Activated CD4-positive, alpha-beta T cell treated with anti-CD3 and anti-CD28 coated beads for 48 hours (primary cell): ENCODE data around the gene OTULINL.

Source experiments
- DNase-seq: peaks from one replicate; pipeline ENCODE4 v3.0.0-alpha.2; 2020

The OTULINL gene

DNA sequence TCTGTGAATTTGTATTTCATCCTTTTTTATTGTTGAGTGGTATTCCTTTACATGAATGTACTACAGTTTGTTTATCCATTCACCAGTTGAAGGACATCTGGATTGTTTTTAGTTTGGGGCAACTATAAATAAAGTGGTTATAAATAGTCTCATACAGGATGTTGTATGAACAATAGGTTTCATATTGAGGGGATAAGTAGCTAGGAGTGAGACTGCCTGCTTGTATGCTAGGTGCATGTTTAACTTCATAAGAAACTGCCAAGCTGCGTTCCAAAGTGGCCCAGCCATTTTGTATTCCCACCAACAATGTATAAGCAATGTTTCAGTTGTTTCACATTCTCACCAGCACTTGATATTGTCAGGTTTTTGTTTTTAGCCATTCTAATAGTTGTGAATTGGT, 21.5 kb downstream of the OTULINL start:
- no peak for DNase-seq

DNA sequence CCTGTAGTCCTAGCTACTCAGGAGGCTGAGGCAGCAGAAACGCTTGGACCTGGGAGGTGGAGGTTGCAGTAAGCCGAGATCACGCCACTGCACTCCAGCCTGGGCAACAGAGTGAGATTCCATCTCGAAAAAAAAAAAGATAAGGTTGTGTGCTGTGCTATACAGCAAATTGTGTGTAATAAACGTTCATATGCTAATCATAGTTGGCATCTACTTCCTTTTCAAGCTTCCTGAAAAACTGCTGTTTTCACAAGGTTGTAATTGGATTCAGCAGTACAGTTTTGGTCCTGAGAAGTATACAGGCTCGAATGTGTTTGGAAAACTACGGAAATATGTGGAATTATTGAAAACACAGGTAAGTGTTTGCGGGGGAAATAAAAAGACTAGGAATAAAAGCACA, 25.5 kb downstream of the OTULINL start:
- no peak for DNase-seq

DNA sequence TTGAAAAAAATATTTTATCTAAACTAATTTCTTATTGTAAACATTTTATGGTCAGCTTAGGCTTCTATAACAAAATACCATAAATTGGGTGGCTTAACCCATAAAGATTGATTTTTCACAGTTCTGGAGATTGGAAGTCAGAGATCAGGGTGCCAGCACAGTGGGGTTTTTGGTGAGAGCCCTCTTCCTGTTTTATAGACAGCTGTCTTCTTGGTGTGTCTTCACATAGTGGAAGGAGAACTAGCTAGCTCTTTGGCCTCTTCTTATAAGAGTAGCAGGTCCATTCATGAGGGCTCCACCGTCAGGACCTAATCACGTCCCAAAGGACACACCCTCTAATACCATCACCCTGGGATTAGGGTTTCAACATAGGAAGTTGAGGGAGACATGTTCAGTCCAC, 26.6 kb downstream of the OTULINL start:
- no peak for DNase-seq

DNA sequence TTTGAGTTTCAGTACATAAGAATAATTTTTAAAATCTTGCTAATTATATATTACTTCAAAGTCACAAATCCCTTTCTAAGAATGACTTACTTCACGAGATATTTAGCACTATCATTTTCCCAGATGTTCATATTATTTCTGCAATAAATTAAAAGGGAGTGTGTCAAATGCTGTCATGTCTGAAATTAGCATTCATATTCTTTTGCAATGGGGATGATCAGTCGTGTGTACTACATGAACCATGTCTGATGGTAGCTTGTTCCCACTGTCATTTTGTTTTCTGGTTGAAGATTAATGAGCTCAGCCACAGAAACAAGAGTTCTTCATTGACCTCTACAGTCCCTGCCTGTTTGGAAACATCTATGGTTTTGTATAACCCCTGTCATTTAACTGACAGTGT, 30.1 kb downstream of the OTULINL start:
- no peak for DNase-seq

DNA sequence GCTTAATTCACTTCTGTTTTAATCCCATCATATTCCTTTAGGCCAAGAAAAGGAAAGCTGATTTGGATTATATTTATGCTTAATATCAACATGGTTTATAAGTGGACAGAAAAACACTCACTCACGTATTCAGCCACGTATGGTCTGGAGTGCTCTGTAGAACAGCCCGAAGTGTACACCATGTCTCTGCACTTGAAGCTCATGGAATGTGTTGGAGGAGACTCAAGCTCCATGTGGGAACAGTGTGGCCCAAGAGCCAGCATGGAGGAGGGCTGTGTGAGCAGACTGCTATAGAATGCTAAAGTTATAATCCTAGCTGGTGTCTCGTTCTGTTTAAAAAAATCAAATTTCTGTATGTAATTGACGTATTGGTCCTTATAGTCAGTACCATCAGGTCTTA, 32.9 kb downstream of the OTULINL start:
- no peak for DNase-seq

DNA sequence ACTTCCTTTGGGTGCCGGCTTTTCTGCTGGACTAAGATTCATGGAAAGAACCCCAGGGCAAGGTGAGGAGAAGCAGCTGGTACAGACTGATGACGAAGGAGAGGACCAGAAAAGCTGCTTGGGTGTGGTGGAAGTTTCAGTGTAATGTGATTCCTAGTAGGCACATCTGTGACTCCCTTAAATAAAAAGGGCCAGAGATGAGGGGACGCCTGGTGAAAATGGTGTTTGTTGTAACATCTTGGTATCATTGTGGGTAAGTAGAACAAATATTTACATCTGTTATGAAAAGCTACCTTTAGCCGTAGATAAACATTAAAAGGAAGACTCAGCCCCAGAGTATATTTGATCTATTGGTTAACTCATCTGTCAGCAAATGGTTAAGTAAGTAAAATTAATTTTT, 33.8 kb downstream of the OTULINL start:
- DNase-seq = no peak

DNA sequence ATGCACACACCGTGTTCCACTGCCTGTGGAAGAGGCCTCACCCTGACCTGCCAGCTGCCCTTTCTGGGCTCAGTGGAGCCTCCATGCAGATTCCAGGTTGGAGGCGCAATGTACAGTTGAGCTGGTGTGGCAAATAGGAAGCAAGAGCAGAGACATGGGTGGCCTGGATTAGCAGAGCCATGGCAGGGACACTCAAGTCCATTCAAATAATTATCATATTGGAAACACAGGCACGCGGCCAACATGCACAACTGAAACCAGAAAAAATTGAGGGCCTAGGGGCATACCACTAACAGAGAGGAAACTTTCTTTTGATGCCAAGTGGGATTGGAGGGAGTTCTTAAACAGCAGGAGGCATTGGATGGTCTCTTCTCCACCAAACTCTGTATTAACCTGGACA, 35.8 kb downstream of the OTULINL start:
- no peak for DNase-seq

DNA sequence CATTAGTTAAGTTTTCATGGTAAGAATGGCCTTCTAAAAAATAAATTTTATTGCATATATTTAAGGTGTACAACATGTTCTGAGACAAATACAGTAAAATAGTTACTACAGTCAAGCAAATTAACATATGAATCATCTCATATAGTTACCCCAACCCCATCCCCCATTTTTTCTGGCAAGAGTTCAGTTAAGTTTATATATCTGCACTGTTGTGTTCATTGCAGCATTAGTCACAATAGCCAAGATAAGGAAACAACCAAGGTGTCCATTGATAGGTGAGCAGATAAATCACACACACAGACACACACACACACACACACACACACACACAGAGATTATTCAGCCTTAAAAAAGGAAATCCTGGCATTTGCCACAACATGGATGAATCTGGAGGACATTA, 45.7 kb downstream of the OTULINL start:
- no peak for DNase-seq

DNA sequence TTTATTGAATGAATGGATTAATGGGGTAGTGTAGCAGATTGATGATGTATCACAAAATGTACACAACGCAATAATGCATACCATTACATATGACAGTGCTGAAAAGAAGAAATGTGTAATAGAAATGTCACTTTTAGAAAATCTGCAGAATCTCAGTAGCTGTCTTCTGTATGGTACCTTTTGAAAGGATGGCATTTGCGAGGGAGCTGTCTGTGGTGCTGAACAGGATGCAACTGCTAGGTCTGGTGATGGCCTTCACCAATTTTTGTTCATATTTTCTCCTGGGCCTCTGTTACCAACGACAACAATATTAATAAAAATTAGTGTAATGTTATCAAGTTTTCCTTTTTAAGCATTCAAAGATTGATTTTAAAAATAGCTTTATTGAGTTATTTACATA, 46.8 kb downstream of the OTULINL start:
- DNase-seq = peak; percentile 67

DNA sequence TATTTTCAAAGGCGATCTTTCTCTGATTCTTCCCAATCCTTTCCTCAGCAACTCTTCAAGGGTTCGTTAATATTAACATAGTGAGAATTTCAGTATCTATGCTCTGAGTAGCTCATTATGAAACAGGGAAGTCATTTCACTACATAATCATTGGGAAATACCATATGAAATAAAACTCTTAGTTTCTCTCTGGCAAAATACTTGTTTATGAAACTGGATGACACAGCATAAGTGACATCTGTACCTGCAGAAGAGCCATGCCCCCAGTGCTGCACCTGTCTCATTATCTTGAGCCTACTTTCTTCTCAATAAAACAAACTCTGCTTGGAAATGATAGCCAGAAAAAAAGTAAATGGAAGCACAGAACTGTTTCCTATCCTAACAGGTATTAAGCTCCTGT, 49.1 kb downstream of the OTULINL start:
- DNase-seq = no peak

DNA sequence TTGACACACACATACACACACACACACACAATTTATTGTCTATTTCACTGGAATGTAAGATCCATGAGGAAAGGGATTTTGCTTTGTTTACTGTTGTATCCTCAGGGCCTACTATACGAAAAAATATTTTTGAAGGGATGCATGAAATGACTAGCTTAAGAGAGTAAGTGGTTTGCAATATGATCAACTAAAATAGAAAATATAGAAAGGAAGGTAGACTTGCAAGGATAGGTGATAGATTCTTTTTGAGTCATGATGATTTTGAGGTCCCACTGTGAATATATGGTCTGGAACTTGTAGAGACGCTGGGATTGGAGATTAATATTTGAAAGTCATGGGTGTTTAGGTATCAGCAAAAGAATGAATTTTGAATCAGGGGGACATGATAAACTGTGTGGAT, 54.1 kb downstream of the OTULINL start:
- DNase-seq = no peak

DNA sequence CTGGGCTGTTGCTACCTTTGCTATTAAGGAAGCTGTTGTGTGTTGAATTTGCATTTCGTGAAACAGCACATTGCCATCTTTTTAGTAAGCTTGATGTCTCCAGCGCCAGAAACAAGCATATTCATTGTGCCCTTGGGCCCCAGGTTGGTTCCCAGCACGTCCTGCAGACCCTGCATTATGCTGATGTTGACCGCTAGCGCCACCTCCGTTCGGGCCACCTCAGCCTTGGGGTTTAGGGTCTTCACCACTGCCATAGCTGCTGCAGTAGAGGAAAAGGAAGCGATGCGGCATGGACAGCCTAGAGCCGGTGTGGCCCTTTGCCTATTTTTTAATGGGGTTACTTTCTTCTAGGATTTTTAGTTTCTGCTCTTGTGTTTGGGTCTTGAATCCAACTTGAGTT, 59.2 kb downstream of the OTULINL start:
- DNase-seq = no peak

DNA sequence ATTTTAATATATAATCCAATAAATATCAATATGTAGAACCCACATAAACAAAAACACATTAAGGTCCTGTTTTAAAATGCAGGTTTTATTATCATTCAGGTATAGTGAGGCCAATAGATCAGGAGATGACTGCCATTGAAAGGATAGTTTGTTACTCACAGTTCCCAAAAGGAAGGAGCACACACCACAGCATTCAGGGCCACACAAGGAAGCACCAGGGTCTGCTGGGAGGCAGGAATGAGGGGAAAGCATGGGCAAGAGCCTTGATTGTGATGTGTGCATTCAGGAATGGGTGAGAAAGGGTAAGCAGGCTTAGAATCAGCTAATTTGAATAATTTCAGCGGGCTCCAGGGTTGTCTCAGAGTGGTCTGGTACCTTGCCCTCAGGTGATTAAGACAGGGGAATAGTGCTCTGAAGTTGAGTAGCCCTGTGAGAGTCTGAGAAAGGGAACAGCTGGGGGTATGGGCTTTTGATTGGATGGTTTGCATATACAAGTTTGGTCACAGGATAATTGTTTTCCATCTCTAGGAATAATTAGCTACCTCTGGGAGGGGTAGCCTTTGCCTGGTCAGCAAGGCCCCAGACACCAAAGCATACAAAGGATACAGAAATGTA, 63.1 kb downstream of the OTULINL start:
- DNase-seq = no peak

DNA sequence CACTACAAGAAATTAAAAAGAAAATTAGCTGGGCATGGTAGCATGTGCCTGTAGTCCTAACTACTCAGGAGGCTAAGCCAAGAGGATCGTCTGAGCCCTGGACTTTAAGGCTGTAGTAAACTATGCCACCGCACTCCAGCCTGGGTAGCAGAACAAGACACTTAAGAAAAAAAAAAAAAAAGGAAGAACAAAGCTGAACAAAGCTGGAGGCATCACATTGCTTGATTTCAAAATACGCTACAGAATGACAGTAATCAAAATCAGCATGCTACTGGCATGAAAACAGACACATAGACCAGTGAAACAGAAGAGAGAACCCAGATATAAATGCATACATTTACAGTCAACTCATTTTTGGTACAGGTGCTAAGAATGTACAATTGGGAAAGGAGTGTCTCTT, 68.5 kb downstream of the OTULINL start:
- no peak for DNase-seq

DNA sequence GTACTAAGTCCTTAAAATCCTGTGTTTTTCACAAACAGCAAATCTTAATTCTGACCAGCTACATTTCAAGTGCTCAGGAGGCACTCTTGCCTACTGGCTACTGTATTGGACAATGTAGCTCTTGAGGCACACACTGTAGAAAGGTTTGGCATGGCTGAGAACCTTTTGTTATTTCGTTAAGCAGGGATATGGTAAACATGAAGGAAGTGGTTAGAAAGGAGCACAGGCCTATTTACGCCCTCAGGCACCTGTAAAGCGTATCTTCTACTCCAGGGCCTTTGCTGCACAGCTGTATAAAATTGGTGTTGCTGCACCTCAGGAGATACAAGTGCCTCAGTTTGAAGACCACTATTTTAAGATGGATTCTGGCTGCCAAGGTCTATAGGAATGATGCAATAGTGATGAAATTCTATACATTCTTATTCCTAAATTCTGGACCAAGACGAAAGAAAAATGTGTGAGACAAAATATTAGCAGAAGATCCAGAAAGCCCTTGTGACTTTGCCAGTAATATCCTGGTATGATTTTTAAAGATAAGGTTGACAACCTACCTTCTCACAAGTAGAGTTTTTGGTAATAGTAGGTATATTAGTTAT, 73.7 kb downstream of the OTULINL start:
- DNase-seq = no peak

DNA sequence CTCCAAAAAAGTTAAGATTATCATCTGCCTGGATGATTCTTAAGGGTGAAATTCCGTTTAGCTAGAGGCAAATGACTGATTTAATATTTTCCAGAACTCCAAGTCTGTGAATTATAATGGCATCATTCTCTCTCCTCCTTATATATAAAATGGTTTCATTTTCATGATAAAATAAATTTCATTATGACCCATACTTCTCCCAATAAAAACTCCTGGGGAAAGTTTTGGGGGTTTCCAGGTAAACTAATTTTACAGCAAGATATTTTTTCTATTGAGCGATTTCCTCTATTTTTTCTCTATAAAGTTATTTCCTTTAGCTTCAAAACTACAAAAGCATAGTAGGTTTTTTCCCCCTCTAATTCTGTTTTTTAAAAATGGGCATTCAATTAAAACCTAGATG, 75.3 kb downstream of the OTULINL start:
- DNase-seq = no peak

DNA sequence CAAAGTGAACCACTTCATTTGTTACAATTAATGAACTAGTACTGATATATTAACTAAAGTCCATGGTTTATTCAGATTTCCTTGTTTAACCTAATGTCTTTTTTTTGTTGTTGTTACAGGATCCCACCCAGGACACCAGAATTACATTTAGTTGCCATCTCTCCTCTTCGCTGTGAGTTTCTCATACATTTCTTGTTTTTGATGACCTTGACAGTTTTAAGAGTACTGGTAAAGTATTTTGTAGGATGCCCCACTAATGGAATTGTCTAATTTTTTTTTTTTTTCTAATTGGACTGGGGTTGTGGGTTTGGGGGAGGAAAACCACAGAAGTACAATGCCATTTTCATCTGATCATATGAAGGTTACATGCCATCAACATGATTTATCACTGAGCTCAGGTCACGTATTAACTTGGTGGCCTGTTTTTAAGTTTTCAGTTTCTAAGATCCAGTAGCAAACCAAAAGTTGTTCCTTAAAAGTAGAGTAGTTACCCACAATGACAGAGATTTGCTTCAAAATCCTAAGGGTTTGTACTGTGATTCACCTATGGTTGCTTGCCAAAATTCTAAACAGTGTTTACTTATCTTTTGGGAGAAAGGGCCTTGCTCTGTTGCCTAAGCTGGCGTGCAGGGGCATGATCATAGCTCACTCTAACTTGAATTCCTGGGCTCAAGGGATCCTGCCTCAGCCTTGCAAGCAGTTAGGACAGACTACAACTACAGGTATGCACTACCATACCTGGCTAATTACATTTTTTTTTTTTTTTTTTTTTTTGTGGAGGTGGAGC, 78.4 kb downstream of the OTULINL start:
- no peak for DNase-seq

DNA sequence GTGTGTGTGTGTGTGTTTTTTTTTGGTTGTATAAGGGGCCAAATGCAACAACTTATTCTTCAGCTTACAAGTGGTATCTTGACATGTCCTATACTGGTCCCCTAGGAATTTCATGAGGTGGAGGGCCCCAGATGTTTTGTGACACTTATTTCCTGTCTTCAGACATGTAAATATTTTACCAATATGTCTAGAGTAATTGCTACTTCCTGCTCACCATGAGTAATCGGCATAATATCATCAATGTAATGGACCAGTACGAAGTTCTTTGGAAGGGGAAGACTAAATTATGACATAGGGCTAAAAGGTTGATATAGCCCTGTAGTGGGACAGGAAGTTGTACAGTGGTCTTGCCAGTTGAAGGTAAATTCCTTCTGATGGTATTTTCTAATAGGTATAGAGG, 79.2 kb downstream of the OTULINL start:
- DNase-seq = no peak
